GM12874 (cell line): ENCODE data around the gene CDADC1.

ENCODE experiments used
- TF ChIP-seq, protein P1 (sequence below): IDR thresholded peaks from 2 replicates; pipeline ENCODE4 v1.5.1; 2011; ENCODE audit warnings: low read depth, mild to moderate bottlenecking, control low read depth, low read length, moderate library complexity; ENCODE audit not compliant: insufficient read depth

CDADC1 gene

GRCh38 chr13:49330546-49330864 lies 82.8 kb downstream of the CDADC1 start:
- TF ChIP-seq, protein P1, sequence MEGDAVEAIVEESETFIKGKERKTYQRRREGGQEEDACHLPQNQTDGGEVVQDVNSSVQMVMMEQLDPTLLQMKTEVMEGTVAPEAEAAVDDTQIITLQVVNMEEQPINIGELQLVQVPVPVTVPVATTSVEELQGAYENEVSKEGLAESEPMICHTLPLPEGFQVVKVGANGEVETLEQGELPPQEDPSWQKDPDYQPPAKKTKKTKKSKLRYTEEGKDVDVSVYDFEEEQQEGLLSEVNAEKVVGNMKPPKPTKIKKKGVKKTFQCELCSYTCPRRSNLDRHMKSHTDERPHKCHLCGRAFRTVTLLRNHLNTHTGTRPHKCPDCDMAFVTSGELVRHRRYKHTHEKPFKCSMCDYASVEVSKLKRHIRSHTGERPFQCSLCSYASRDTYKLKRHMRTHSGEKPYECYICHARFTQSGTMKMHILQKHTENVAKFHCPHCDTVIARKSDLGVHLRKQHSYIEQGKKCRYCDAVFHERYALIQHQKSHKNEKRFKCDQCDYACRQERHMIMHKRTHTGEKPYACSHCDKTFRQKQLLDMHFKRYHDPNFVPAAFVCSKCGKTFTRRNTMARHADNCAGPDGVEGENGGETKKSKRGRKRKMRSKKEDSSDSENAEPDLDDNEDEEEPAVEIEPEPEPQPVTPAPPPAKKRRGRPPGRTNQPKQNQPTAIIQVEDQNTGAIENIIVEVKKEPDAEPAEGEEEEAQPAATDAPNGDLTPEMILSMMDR, result no peak

DNA sequence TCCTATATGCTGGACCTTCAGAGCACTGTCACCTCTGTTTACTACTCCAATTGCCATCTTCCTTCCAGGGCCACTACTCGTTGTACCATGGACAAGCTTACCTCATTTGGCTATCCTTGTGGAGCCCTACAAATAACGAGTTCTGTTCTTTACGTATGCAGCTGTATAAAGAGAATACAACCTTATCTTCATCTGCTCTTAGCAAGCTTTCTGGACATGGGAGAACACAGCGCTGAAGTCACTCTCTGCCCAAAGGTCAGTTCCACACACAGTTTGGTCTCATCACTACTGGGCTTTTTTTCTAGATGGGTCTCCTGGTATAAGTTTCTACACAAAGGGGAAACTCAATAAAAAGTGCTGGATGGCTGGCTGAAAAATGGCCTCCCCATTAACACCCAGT lies 88.9 kb downstream of the CDADC1 start:
- TF ChIP-seq, protein P1, result no peak

DNA sequence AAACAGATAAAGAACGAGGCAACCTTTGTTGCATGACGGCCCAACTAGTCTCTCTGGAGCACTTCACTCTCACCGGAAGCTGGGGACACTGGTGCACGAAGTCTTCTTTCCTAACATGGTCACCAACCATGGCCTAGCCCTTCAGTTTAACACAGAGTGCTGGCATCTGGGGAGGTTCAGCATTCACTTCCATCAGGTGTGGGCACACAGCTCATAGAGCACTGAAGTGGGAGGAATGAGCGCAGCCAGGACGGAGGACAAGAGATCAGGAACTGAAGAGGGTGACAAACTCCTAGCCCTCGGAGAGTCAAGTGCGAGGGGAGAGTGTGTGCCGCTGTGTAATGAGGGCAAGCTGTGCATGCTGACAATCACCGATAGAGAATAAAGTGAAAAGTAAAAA lies 92.4 kb downstream of the CDADC1 start:
- TF ChIP-seq, protein P1, result no peak

DNA sequence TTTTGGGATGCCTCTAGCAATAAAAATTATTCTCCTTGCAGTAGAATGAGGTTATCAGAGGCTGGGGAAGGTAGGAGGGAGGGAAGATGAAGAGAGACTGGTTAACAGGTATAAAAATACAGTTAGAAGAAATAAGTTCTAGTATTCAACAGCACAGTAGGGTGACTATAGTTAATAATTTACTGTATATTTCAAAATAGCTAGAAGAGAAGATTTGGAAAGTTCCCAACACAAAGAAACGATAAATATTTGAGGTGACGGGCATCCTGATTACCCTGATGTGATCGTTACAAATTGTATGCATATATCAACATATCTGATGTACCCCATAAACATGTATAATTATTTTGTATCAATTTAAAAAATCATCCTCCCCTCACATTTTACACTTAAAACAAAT lies 93.8 kb downstream of the CDADC1 start:
- TF ChIP-seq, protein P1, result no peak

- TF ChIP-seq, protein P1, result no peak
Measured at GRCh38 chr13:49341941-49342340, 94.2 kb downstream of the CDADC1 start.

- TF ChIP-seq, protein P1, result no peak
Measured at GRCh38 chr13:49342454-49342853, 94.7 kb downstream of the CDADC1 start.
